Ovary (tissue), 9 donors: ENCODE data around the gene COL23A1. TPM values are rescaled to one million over a fixed set of nuclear protein-coding genes. Genes with fewer than 3 reads are reported as not detected.

ENCODE experiments used
- DNase-seq, 5 donors: peaks; one replicate each; pipeline ENCODE4 v3.0.0-alpha.2; 2019 to 2020
- H3K27ac ChIP-seq, 2 donors: fragments of 200-600 bp; one replicate each; pipeline versions ENCODE4 v1.5.1 to v1.8.0; 2019 to 2022
- H3K27me3 ChIP-seq: fragments of 200-600 bp; one replicate; pipeline ENCODE4 v1.8.0; 2022
- H3K36me3 ChIP-seq: fragments of 200-600 bp; sonication (generic); one replicate; pipeline ENCODE4 v1.5.1; 2019
- H3K4me1 ChIP-seq: one replicate; pipeline ENCODE4 v1.8.1; 2013; ENCODE audit warnings: mild to moderate bottlenecking, moderate library complexity; ENCODE audit not compliant: insufficient read depth
- H3K4me3 ChIP-seq: fragments of 200-600 bp; sonication (generic); one replicate; pipeline ENCODE4 v1.5.1; 2017
- H3K9me3 ChIP-seq, 2 donors: fragments of 200-600 bp in 1 of 2; sonication (generic) in 1 of 2; one replicate each; pipeline versions ENCODE4 v1.5.1 to v1.8.1; 2013 to 2019; ENCODE audit warnings: mild to moderate bottlenecking in 1 of 2, moderate library complexity in 1 of 2
- EP300 ChIP-seq: sonication (generic); formaldehyde crosslinking; IDR thresholded peaks from one replicate; pipeline ENCODE4 v1.6.1; 2017; ENCODE audit warnings: antibody characterized with exemption
- POLR2A ChIP-seq: fragments of 450-650 bp; IDR thresholded peaks from one replicate; pipeline ENCODE4 v1.6.1; 2017; ENCODE audit warnings: antibody characterized with exemption, mild to moderate bottlenecking, moderate library complexity
- WGBS, 3 donors: extraction: QIAGEN DNeasy Blood & Tissue Kit in 1 of 3; methylation state at CpG; one replicate each; pipeline versions ENCODE4 v1.1.5 to v1.1.7; 2013 to 2017; 5-methylcytosine and 5-hydroxymethylcytosine counted together
- intact Hi-C, 4 donors: fragments of 100-400 bp; cut with DNase I; formaldehyde crosslinking; loops; one replicate each; pipeline versions ENCODE4 v1.11.0 to v1.15.1; 2022 to 2023
- polyA plus RNA-seq, 2 donors: library from polyadenylated mRNA; stranded (reverse); fragments of 200-250 nt in 1 of 2; fragments of 350-450 nt in 1 of 2; fragmentation: Illumina TruSeq in 1 of 2; extraction: RNeasy Lipid Tissue Mini Kit (QIAGEN cat#74804) in 1 of 2; gene quantifications; one replicate each; pipeline ENCODE4 v1.2.3, GENCODE V29; 2013 to 2014
- total RNA-seq, 7 donors: library from RNA; depleted of rRNA in 2 of 7; stranded (reverse); fragments of >200 nt in 2 of 7; fragmentation: NEBNext Ultra II Directional in 3 of 7; extraction: Animal tissue kit (Norgen Biotek cat#: 25700) in 3 of 7; gene quantifications; one replicate each; pipeline versions ENCODE4 v1.1.0 to v1.2.4, GENCODE V29; 2016 to 2023
- TF ChIP-seq, protein P1 (sequence below), 3 donors: fragments of 450-650 bp in 2 of 3; fragments of 200-600 bp in 1 of 3; IDR thresholded peaks; one replicate each; pipeline versions ENCODE4 v1.5.1 to v1.8.0; 2016 to 2022; ENCODE audit warnings: antibody characterized with exemption in 3 of 3, mild to moderate bottlenecking in 1 of 3
- donor health status: DM: no; HTN: no; CAD: no; lungs with moderate emphysema.
- donor health status: DM: no; HTN: no; CAD: no.
- donor health status: Bipolar disorder and iron deficiency.
- donor health status: DM: yes; HTN: yes; CAD: no.
- donor health status: DM: no; HTN: no; CAD: no.
- donor health status: DM: yes; HTN: yes; CAD: no.

Gene COL23A1
- total and polyA plus RNA-seq, 9 donors: 0.13 to 0.92 (median 0.39) TPM; not detected in 1

DNA sequence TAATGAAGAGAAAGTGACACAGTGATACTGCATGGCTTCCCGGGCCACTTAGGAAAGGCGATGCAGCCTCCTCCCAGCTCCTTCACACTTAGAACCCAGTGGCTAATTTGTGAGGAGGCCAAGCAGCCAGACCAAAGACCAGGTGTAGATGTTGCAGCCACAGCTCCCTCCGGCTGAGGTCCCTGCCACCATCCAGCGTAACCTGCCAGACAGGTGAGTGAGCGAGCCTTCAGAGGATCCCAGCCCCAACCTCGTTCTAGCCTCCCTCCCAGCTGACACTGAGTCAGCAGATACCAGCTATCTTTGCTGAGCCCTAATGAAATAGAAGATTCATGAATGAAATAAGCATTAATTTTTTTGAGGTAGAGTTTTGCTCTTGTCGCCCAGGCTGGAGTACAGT is 59.7 kb downstream of the COL23A1 start:
- Histone ChIP-seq H3K27me3 (no peaks in the 10 kb centered on the region), H3K4me3 (no peak overlapping the region), H3K27ac (no peak overlapping the region), H3K9me3 (no peaks in the 10 kb centered on the region), H3K36me3 (no peaks in the 10 kb centered on the region), H3K4me1 (peaks cover 3% of the 10 kb centered on the region)
- WGBS, 3 donors: 83 to 87% (median 85%) methylated on average over 7 of the region's 7 CpGs
- no peak for DNase-seq
- TF ChIP-seq EP300 (no peak), POLR2A (no peak)
- TF ChIP-seq, protein P1, sequence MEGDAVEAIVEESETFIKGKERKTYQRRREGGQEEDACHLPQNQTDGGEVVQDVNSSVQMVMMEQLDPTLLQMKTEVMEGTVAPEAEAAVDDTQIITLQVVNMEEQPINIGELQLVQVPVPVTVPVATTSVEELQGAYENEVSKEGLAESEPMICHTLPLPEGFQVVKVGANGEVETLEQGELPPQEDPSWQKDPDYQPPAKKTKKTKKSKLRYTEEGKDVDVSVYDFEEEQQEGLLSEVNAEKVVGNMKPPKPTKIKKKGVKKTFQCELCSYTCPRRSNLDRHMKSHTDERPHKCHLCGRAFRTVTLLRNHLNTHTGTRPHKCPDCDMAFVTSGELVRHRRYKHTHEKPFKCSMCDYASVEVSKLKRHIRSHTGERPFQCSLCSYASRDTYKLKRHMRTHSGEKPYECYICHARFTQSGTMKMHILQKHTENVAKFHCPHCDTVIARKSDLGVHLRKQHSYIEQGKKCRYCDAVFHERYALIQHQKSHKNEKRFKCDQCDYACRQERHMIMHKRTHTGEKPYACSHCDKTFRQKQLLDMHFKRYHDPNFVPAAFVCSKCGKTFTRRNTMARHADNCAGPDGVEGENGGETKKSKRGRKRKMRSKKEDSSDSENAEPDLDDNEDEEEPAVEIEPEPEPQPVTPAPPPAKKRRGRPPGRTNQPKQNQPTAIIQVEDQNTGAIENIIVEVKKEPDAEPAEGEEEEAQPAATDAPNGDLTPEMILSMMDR (IDR thresholded peaks at IDR 0.05): no peak
- intact Hi-C loops: no loop called here

DNA sequence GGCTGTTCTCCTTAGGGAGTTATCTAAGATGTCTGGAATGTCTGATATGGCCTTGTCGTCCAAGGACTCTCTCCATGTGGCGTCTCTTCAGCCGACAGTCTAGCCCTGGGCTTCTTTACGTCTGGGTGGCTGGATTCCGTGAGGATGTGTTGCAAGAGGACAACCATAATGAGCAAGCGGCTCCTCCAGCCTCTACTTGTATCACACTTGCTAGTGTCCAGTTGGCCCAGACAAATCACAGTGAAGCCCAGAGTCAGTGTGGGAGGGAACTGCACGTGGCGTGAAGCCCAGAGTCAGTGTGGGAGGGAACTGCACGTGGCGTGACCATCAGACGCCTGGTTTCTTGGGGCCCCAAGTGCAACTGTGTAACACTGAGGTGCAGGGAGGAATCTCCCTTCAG is 61.1 kb downstream of the COL23A1 start:
- Histone ChIP-seq H3K9me3 (no peaks in the 10 kb centered on the region), H3K36me3 (no peaks in the 10 kb centered on the region), H3K4me1 (no peaks in the 10 kb centered on the region), H3K4me3 (no peak overlapping the region), H3K27ac (no peak overlapping the region), H3K27me3 (no peaks in the 10 kb centered on the region)
- no peak for DNase-seq
- WGBS, 3 donors: 40 to 44% (median 41%) methylated on average over 11 of the region's 11 CpGs
- TF ChIP-seq EP300: no peak
- TF ChIP-seq, protein P1 (IDR thresholded peaks at IDR 0.05): no peak
- TF ChIP-seq POLR2A: no peak
- intact Hi-C loops: no loop called here

DNA sequence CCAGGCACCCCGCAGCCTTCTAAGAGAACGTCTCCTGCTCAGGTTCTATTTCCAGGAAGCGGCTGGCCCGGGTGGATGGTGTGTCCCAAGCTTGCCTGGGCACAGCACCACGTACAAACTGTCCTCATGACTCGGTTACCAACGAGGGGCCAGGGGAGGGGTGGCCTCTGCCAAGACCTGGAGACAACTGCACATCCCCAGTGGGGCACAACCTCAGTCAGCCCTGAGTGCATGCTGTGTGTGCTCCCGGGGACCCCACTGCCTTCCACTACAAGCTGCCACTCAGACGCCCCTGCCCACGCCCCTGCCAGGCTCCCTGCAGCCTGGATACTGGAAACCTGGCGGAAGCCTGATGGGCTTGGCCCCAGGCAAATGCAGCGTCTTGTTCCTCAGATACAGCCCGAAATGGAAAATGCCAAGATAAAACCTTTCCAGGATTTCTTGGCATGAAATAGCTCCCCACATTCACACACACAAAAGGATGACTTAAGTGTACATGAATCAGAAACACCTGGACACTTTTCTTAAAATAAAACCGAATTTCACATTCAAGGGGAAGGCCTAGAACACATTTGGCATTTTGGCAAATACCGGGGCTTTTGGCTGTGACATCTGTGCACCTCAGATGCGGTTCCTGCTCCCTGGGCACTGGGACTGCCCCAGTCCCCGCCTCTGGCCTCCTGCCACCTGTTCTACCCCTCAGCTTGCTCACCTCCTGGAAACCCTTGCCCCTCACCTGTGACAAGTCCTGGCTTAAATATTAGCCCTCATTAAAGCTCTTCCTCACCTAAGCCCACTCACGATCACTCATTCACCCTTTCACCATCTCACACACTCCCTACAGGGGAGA is 62.5 kb downstream of the COL23A1 start:
- 54 to 62% (median 55%) methylated on average over 18 of the region's 18 CpGs for WGBS, 3 donors
- no peak for TF ChIP-seq POLR2A
- no peak for TF ChIP-seq EP300
- TF ChIP-seq, protein P1 (IDR thresholded peaks at IDR 0.05): no peak
- Histone ChIP-seq H3K9me3 (no peaks in the 10 kb centered on the region), H3K36me3 (no peaks in the 10 kb centered on the region), H3K4me1 (no peaks in the 10 kb centered on the region), H3K4me3 (no peak overlapping the region), H3K27ac (no peak overlapping the region), H3K27me3 (no peaks in the 10 kb centered on the region)
- no peak for DNase-seq
- intact Hi-C loops: no loop called here

DNA sequence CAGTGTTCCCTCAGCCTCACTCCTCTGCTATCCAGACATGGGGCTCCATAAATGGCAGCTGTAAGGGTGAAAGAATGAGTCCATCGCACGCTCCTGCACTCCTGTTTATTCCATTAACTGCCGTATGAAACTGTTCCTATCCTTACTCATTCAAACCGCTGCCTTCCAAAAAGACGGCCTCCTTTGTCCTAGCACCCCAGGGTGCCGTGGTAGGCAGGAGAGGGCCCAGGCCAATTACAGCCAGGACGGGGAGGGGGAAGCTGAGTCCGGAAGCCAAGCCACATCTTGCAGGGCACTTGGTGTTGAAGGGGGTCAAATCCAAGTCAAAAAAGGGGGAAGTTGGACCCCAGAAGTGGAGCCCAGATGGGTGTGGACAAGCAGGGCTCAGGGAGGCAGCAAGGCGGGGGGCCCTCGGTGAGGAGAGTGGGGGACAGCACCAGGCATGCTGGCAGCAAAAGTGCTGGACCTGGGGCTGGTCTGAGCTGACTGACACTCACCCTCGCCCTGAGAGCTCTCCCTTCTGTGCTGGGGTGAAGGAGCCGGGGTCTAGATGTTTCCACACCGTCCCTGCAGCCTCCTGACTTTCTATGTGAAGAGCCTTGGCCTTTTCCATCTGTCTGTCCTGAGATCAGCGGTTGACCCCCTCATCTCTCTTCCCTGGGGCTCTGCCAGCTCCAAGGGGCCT is 63.3 kb downstream of the COL23A1 start:
- no peak overlapping the region for H3K4me3 ChIP-seq
- H3K9me3 ChIP-seq: no peaks in the 10 kb centered on the region
- TF ChIP-seq EP300 (no peak), POLR2A (no peak)
- TF ChIP-seq, protein P1 (IDR thresholded peaks at IDR 0.05): no peak
- no peak overlapping the region for H3K27ac ChIP-seq
- DNase-seq: no peak
- no peaks in the 10 kb centered on the region for H3K4me1 ChIP-seq
- H3K36me3 ChIP-seq: no peaks in the 10 kb centered on the region
- H3K27me3 ChIP-seq: no peaks in the 10 kb centered on the region
- intact Hi-C loops: no loop called here
- WGBS, 3 donors: 84 to 87% (median 84%) methylated on average over 14 of the region's 14 CpGs
